Retinal pigment epithelial cell (primary cell): Measurements from ENCODE around the gene MOGAT2.
"Not testable (repeated sequence)": the region's sequence is repeated elsewhere in the genome, so short reads cannot be mapped to it uniquely, and the experiment has no call there.

Source experiments
- DNase-seq: peaks from one replicate; pipeline ENCODE4 v3.0.0-alpha.2; 2010; ENCODE audit warnings: low read depth
- H3K4me3 ChIP-seq: 2 replicates; pipeline ENCODE4 v1.5.1; 2011; ENCODE audit warnings: mild to moderate bottlenecking, low read length, control low read depth, moderate library complexity
- TF ChIP-seq, protein P1 (sequence below): conservative IDR thresholded peaks from 2 replicates; pipeline ENCODE4 v1.5.1; 2011; ENCODE audit warnings: low read depth, low read length, control low read depth, inconsistent platforms

The MOGAT2 gene

DNA sequence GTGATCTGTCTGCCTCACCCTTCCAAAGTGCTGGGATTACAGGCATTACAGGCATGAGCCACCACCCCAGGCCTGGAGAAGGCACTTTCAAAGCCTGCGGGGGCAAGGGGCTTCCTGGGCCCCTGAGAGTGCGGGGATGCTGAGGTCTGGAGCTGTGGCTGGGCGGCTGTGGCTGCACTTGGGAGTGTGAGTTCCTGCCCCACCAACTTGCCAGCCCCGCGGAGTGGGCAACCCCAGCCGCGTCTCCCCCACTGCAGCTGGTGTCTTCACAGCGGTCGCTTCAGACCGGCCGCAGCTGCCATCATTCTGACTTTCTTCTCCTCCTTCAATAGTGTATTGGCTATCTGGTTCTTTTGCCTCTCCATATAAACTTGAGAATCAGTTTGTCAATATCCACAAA lies 38.1 kb upstream of the MOGAT2 start:
- TF ChIP-seq, protein P1, sequence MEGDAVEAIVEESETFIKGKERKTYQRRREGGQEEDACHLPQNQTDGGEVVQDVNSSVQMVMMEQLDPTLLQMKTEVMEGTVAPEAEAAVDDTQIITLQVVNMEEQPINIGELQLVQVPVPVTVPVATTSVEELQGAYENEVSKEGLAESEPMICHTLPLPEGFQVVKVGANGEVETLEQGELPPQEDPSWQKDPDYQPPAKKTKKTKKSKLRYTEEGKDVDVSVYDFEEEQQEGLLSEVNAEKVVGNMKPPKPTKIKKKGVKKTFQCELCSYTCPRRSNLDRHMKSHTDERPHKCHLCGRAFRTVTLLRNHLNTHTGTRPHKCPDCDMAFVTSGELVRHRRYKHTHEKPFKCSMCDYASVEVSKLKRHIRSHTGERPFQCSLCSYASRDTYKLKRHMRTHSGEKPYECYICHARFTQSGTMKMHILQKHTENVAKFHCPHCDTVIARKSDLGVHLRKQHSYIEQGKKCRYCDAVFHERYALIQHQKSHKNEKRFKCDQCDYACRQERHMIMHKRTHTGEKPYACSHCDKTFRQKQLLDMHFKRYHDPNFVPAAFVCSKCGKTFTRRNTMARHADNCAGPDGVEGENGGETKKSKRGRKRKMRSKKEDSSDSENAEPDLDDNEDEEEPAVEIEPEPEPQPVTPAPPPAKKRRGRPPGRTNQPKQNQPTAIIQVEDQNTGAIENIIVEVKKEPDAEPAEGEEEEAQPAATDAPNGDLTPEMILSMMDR, result no peak
- DNase-seq, result no peak
- no peak overlapping the region for H3K4me3 ChIP-seq

DNA sequence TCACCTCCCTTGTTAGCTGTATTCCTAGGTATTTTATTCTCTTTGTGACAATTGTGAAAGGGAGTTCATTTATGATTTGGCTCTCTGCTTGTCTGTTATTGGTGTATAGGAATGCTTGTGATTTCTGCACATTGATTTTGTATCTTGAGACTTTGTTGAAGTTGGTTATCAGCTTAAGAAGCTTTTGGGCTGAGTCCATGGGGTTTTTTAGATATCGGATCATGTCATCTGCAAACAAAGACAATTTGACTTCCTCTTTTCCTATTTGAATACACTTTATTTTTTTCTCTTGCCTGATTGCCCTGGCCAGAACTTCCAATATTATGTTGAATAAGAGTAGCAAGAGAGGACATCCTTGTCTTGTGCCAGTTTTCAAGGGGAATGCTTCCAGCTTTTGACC lies 33.8 kb upstream of the MOGAT2 start:
- not testable (repeated sequence) for DNase-seq, H3K4me3 ChIP-seq

DNA sequence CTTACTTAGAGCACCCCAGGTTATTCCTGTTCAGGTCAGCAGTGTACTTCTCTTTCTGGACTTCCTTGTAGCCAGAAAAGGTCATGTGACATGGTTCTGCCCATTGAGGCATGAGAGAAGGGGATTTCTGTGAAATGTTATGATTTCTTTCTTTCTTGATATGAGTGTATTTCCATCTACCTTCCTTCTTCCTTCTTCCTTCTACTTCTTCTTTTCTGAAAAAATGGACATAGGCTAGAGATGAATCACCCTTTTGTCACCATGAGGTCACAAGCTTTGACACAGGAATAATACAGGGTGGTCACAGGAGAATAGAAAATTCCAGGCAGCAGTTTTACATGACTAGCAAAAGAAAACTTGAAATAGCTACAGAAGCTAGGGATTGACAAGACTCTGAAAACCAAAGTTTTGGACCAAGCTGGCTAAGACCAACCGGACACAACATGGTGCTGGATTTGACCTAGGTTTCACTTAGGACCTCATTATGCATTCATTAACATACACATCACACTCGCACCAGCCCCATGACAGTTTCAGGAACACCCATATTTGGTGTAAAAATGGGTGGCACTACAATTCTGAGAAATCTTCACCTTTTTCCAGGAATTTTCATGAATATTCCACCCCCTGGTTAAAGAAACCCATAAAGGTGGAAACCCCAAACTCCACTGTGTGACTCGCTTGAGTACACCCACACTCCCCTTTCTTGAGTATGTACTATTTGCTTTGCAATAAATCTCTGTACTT lies 27.6 kb upstream of the MOGAT2 start:
- no peak overlapping the region for H3K4me3 ChIP-seq
- TF ChIP-seq, protein P1, result no peak

DNA sequence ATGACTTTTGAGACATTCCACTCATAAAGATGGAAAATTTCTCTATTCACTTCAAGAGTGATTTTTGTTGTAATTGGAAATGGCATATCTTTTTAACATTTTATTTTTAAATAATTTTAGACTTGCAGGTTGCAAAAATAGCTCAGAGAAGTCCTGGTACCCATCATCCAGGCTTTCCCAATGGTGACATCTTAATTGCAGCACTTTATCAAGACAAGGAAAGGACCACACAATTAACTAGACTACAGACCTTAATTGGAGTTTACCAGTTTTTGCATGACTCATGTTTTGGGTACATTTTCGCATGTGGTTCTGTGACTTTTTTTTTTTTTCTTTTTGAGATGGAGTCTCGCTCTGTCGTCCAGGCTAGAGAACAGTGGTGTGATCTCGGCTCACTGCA lies 25.8 kb upstream of the MOGAT2 start:
- DNase-seq, result no peak
- no peak overlapping the region for H3K4me3 ChIP-seq
- TF ChIP-seq, protein P1, result no peak

More for the DNA sequence above, 27.6 kb upstream of the MOGAT2 start:
- DNase-seq, result no peak

DNA sequence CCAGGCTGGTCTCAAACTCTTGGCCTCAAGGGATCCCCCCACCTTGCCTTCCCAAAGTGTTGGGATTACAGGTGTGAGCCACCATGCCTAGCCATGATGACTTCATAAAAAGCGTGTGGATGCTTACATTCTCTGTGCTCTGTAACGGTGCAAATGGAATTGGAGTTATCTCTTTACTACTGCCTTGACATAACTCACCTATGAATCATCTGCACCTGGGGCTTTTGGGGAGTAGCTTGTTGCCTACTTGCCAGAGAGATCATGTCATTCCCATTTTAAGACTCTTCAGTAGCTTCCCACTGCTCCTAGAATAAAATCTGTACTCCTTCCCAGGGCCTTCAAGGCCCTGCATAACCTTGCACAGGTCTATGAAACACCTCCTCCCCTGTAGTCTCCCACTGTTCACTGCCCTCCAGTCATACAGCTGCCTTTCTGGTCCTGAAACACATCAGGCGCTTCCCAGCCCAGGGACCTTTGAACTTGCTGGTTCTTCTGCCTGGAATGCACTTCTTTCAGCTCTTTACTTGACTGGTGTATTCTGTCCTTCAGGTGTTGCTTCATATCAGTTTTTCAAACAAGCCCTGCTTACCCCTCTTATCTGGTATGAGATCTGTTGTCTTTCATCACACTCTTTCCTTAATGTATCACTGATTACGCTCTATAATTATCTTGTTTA lies 19.6 kb upstream of the MOGAT2 start:
- TF ChIP-seq, protein P1, result no peak
- no peak overlapping the region for H3K4me3 ChIP-seq
- no peak for DNase-seq

DNA sequence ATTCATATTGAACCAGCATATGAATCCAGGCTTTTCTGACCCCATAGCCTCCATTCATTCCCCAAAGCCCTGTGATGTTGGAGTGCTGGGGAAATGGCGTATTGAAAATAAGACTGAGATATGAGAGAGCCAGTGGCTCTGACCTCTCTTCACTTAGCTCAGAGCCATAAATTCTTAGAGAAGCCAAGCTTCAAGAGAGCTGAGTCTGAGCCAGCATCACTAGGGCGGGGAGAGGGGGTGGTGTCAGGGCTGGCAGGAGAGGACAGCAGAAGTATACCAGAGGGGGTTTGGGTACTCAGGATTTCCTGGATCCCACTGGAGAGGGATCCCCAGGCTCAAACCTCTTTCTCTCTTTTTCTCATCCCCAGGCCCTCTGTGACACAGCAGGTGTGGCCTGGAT lies 16.7 kb upstream of the MOGAT2 start:
- H3K4me3 ChIP-seq, result no peak overlapping the region
- DNase-seq, result no peak
- TF ChIP-seq, protein P1, result no peak

DNA sequence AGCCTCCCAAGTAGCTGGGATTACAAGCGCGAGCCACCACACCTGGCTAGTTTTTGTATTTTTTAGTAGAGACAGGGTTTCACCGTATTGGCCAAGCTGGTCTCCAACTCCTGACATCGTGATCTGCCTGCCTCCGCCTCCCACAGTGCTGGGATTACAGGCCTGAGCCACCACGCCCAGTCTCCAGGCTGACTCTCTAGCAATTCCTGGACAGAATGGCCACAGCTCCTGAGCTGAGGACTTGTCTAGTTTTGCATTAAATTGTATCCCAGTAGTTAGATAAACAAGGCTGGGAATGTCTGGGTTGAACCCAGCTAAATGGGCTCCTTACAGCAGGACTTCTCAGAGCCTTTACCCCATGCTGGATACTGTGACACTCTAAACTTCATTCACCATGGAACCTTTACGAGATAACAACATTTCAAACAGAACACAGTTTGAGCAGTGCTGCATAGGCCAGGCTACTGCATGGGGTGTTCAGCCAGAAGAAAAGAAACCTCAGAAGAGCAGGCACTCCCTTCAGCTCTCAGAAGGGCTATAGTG lies 13.9 kb upstream of the MOGAT2 start:
- TF ChIP-seq, protein P1, result no peak
- H3K4me3 ChIP-seq, result no peak overlapping the region
- no peak for DNase-seq
